NCI-H82 treated with DMSO at 0.1 percent for 48 hours (cell line): ENCODE results near the gene RRBP1.
A peak's percentile ranks its signal among the peaks of the same experiment; 100 is the strongest.

ENCODE experiments used
- DNase-seq: peaks from one replicate; lab custom pipeline; 2025; ENCODE audit not compliant: unreplicated experiment; lab: John Stamatoyannopoulos, UW

The RRBP1 gene

GRCh38 chr20:17650301-17651128, 31.5 kb downstream of the RRBP1 start:
- DNase-seq, result no peak

- no peak for DNase-seq
These were observed 33.0 kb downstream of the RRBP1 start for GRCh38 chr20:17648791-17649730.

GRCh38 chr20:17648315-17648646, 33.8 kb downstream of the RRBP1 start:
- no peak for DNase-seq

GRCh38 chr20:17647391-17648314, 34.4 kb downstream of the RRBP1 start:
- DNase-seq, result no peak

- DNase-seq, result peak; percentile 48
These were observed 35.1 kb downstream of the RRBP1 start for GRCh38 chr20:17646961-17647301.

GRCh38 chr20:17646209-17646960, 35.7 kb downstream of the RRBP1 start:
- no peak for DNase-seq

- DNase-seq, result no peak
These were observed 36.4 kb downstream of the RRBP1 start for GRCh38 chr20:17645546-17646208.

- no peak for DNase-seq
These were observed 37.0 kb downstream of the RRBP1 start for GRCh38 chr20:17645010-17645409.

GRCh38 chr20:17644451-17644850, 37.6 kb downstream of the RRBP1 start:
- DNase-seq, result no peak

- no peak for DNase-seq
These were observed 38.4 kb downstream of the RRBP1 start for GRCh38 chr20:17643531-17644188.

GRCh38 chr20:17642404-17643269, 39.4 kb downstream of the RRBP1 start:
- DNase-seq, result no peak

- DNase-seq, result no peak
These were observed 40.0 kb downstream of the RRBP1 start for GRCh38 chr20:17641993-17642392.

GRCh38 chr20:17641520-17641964, 40.5 kb downstream of the RRBP1 start:
- DNase-seq, result no peak

- no peak for DNase-seq
These were observed 41.1 kb downstream of the RRBP1 start for GRCh38 chr20:17640875-17641378.

- DNase-seq, result no peak
These were observed 41.7 kb downstream of the RRBP1 start for GRCh38 chr20:17640146-17640874.

GRCh38 chr20:17638835-17639407, 43.1 kb downstream of the RRBP1 start:
- DNase-seq, result no peak

- no peak for DNase-seq
These were observed 43.9 kb downstream of the RRBP1 start for GRCh38 chr20:17637985-17638640.
